ENCODE data around the gene NCAPD2.

NCAPD2 gene

DNA sequence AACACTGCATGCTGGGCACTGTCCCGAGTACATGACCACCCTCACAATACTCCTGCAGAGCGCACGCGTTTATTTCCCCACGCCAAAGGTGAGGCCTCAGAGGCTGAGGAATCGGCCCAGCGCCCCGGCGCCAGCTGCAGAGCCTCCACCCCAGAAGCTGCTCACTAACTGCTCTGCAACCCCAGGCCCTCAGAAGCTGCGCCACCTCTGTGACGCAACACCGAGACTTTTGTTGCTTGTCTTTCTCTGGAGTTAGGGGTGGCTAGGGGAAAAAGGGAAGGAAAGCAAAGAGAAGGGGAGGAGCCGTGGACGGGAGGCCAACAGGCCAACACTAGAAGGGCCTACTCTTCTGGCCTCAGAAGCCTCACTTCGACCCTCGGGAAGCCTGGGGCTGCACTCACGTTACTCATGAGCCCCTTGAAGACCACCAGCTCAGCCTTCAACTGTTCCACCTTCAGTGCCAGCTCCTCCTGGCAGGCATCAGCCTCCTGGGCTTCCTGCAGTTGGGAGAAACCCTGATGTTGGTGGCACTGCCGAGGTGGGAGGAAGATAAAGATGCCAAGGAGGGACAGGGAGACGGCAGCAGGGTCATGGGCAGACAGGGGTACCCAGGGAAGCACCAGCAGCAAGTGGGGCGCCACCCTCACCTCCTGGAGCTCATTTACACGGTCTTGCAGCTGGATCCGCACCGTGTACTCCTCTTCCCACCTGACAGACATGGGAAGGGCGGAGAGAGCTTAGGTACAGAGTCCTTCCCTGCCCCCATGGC is 56.6 kb downstream of the NCAPD2 start:
- TF ChIP-seq, protein P1, sequence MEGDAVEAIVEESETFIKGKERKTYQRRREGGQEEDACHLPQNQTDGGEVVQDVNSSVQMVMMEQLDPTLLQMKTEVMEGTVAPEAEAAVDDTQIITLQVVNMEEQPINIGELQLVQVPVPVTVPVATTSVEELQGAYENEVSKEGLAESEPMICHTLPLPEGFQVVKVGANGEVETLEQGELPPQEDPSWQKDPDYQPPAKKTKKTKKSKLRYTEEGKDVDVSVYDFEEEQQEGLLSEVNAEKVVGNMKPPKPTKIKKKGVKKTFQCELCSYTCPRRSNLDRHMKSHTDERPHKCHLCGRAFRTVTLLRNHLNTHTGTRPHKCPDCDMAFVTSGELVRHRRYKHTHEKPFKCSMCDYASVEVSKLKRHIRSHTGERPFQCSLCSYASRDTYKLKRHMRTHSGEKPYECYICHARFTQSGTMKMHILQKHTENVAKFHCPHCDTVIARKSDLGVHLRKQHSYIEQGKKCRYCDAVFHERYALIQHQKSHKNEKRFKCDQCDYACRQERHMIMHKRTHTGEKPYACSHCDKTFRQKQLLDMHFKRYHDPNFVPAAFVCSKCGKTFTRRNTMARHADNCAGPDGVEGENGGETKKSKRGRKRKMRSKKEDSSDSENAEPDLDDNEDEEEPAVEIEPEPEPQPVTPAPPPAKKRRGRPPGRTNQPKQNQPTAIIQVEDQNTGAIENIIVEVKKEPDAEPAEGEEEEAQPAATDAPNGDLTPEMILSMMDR (IDR thresholded peaks at IDR 0.05): no peak
- TF ChIP-seq ZFX (IDR thresholded peaks at IDR 0.05; ENCODE audit: borderline replicate concordance): no peak
- no peak overlapping the region for H3K27ac ChIP-seq

DNA sequence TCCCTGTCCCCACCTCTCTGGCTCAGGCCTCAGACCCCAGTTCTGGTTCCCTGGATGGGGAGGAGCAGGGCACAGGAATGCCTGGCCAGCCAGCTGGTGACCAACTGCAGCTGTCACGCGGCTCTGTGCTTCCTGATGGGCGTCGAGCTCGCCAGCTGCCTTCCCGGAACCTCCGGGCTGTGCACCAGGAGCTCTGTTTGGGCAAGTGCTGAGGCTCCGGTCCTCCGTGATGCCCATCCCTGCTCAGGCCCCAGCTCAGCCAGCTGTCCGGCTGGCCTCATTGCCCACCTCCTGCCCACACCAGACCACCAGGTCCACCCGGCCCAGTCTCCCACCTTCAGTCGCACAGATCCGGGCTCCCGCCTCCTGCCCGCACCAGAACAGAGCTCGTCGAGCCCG is 57.2 kb downstream of the NCAPD2 start:
- TF ChIP-seq, protein P1 (IDR thresholded peaks at IDR 0.05): no peak
- TF ChIP-seq ZFX (IDR thresholded peaks at IDR 0.05; ENCODE audit: borderline replicate concordance): no peak
- H3K27ac ChIP-seq: no peak overlapping the region

DNA sequence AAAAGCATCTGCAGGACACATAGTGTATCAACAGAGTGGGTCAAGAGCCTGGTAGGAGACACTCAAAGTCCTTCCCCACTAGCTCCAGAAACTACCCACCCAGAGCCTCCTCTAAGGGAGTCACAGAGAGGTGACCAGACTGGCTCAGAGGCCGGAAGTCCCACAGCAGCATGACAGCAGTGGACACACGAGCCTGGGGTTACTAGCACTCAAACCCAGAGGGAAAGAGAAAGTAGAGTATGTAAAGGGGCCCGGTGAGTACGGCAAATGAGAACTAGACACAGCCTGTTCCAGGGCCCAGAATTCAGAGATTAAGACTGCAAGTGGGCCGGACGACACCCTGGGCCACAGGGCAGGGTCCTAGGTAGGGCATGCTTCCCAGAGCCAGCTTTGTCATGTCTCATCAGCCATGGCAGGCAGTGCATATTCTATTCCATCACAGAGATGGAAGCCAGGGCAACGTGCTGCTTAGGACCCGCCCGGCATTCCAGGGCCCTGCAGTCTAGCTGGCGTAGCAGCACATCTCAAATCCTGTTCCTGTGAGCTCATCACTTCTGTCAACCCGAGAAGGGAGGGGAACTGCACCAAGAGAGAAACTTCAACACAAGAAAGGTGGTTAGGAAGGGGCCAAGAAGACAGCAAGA is 57.7 kb downstream of the NCAPD2 start:
- no peak overlapping the region for H3K27ac ChIP-seq

DNA sequence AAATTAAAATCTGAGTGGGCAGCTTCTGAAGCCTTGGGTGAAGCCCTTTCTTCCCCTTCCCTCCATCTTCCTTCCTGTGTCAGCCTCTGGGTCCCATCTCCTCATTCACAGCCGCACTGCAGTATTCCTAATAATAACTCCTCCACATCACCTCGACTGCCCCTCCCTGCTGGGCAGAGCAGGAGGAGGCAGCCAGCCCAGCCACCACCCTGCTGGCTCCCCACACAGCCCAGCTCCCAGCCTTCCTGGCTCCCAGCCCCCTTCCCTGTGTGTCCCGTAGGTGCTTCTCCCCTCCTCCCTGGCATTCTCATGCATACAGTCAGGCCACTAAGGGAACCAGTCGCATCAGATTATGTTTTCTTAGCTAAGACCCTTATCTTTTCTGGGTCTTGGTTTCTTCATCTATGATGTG is 58.2 kb downstream of the NCAPD2 start:
- TF ChIP-seq, protein P1 (IDR thresholded peaks at IDR 0.05): no peak
- TF ChIP-seq ZFX (IDR thresholded peaks at IDR 0.05; ENCODE audit: borderline replicate concordance): no peak
- H3K27ac ChIP-seq: no peak overlapping the region

More for the DNA sequence above, 57.7 kb downstream of the NCAPD2 start:
- TF ChIP-seq, protein P1 (IDR thresholded peaks at IDR 0.05): no peak
- TF ChIP-seq ZFX (IDR thresholded peaks at IDR 0.05; ENCODE audit: borderline replicate concordance): no peak

DNA sequence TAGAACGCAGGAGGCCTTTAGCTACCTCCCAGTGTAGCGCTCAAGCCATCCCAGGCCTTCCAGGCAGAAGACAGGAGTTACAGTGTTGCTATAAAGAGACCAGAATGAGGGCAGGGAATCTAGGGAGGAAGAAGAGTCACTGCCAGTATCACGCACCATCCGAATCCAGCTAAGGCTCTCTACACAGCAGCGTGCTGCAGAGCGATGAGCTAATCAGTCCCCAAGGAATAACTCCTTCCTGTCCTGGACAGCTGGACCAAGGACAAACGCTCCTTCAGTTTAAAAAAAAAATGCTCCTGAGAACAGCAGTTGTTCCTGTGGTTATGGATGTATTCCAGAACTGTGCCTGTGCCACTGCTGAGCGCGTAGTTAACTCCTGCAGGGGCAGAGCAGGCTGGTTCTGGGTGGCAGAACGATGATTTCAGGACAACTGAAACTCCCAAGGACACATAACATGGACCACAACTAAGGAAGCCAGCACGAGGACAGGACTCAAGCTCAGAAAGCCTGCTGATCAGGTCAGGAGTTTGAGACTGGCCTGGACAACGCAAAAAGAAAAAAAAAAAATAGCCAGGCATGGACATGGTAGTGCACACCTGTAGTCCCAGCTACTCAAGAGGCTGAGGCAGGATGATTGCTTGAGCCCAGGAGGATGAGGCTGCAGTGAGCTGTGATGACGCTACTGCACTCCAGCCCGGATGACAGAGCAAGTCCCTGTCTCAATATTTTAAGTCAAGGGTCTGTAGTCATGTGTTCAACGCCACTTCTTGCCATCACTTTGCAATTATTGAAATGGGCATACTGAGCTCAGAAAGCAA is 59.4 kb downstream of the NCAPD2 start:
- H3K27ac ChIP-seq: no peak overlapping the region
- TF ChIP-seq, protein P1 (IDR thresholded peaks at IDR 0.05): no peak
- no peak for TF ChIP-seq ZFX (IDR thresholded peaks at IDR 0.05; ENCODE audit: borderline replicate concordance)

DNA sequence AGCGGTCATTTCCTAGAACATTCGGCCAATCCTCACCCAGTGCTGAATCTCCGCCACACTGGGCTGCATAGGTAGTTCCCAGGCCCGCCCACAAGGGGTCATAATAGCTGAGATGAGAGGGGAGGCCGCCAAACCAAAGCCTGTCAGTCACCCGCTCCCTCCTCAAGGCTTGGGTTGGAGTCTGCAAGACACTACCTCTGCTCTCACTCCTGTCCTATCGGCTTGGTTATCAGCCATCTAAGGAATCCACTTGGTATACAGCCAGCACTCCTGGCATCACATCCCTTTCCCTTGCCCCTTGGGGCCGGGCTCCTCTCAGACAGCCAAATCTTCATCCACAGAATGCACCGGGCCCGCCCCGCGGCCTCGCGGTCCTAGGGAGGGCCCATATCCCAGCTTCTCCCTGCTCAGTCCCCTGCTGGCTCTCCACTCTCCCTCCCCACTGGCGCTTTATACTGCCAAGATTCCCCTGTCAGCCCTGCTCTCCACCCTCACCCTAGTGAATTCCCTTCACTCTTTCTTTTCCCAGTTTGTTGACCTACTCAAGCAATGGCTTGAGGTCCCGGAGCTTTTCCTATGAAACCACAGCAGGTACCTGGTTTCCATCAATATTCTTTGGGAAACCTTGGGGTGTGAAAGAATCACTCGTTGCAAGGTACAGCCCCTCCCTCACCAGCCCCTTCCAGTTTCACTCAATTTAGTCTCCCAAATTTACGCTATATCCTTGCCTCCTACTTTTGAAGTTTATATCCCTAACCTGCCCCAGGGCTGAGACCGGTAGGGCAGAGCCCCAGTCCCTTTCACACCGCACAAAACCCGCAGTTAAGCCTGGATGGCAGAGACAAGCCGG is 60.5 kb downstream of the NCAPD2 start:
- H3K27ac ChIP-seq: no peak overlapping the region
- no peak for TF ChIP-seq ZFX (IDR thresholded peaks at IDR 0.05; ENCODE audit: borderline replicate concordance)
- TF ChIP-seq, protein P1 (IDR thresholded peaks at IDR 0.05): peak; percentile 84
